OCI-LY7 (cell line): ENCODE data around the gene THRB.

Experiments
- CTCF ChIP-seq: fragments of 200-600 bp; sonication (generic); conservative IDR thresholded peaks from 2 replicates; pipeline ENCODE4 v1.5.1; 2014; ENCODE audit warnings: mild to moderate bottlenecking, antibody characterized with exemption, low read length, moderate library complexity, mixed read lengths
- EZH2phosphoT487 ChIP-seq: fragments of 200-600 bp; sonication (generic); IDR thresholded peaks from 2 replicates; pipeline ENCODE4 v1.6.1; 2018; ENCODE audit warnings: low read depth, borderline replicate concordance, mild to moderate bottlenecking, mixed run types, antibody characterized with exemption, low read length, moderate library complexity, mixed read lengths

GRCh38 chr3:24428481-24428880 lies 66.2 kb downstream of the THRB start:
- no peak for TF ChIP-seq CTCF
- no peak for TF ChIP-seq EZH2phosphoT487
